ENCODE data around the gene NR4A3.

- TF ChIP-seq CTCF (IDR thresholded peaks at IDR 0.05) (no peak), FOSL2 (IDR thresholded peaks at IDR 0.05) (no peak), FOSL2 (CRISPR knock-in tag; IDR thresholded peaks at IDR 0.05) (no peak), MYC (IDR thresholded peaks at IDR 0.05; ENCODE audit: borderline replicate concordance, low read length) (no peak), CHD4 (IDR thresholded peaks at IDR 0.05; ENCODE audit: borderline replicate concordance) (no peak), POLR2A (IDR thresholded peaks at IDR 0.05; ENCODE audit: low read length) (no peak), ESRRA (IDR thresholded peaks at IDR 0.05; ENCODE audit: borderline replicate concordance, low read length) (no peak), HDAC2 (IDR thresholded peaks at IDR 0.05) (no peak), RFX5 (IDR thresholded peaks at IDR 0.05) (no peak), SREBF2 (IDR thresholded peaks at IDR 0.05) (no peak), MAX (IDR thresholded peaks at IDR 0.05) (no peak), RCOR1 (IDR thresholded peaks at IDR 0.05; ENCODE audit: low read depth, low read length) (no peak)
Observed at GRCh38 chr9:99825172-99826046, 3.7 kb downstream of the NR4A3 start.
